A549 (cell line): ENCODE measurements around the gene CTNND2.

ENCODE experiments used
- CHD2 ChIP-seq: fragments of 150-350 bp; IDR thresholded peaks from 2 replicates; pipeline ENCODE4 v1.6.1; 2014; ENCODE audit warnings: low read length; ENCODE audit not compliant: partially characterized antibody
- EP300 ChIP-seq, 2 experiments: fragments of >200 bp; sonication (Bioruptor Twin); formaldehyde crosslinking; IDR thresholded peaks; 2 replicates in 1 of 2; 3 replicates in 1 of 2; pipeline ENCODE4 v1.6.1; 2016 to 2017
- ESRRA ChIP-seq: fragments of 150-350 bp; IDR thresholded peaks from 2 replicates; pipeline ENCODE4 v1.6.1; 2014; ENCODE audit warnings: mild to moderate bottlenecking, low read length, borderline replicate concordance
- JUNB ChIP-seq: fragments of >200 bp; sonication (Bioruptor Twin); formaldehyde crosslinking; IDR thresholded peaks from 2 replicates; pipeline ENCODE4 v1.6.1; 2016
- POLR2A ChIP-seq: IDR thresholded peaks from 2 replicates; pipeline ENCODE4 v1.6.1; 2012; ENCODE audit warnings: mild to moderate bottlenecking, low read length
- ZC3H11A ChIP-seq: fragments of 450-650 bp; IDR thresholded peaks from 2 replicates; pipeline ENCODE4 v1.6.1; 2014; ENCODE audit warnings: antibody characterized with exemption, mild to moderate bottlenecking
- TF ChIP-seq, protein P1 (sequence below): fragments of >200 bp; sonication (Bioruptor Twin); formaldehyde crosslinking; IDR thresholded peaks from 3 replicates; pipeline ENCODE4 v1.5.1; 2016
- TF ChIP-seq, protein P2 (sequence below): IDR thresholded peaks from 2 replicates; pipeline ENCODE4 v1.6.1; 2012
- TF ChIP-seq, protein P3 (sequence below): fragments of 450-650 bp; IDR thresholded peaks from 2 replicates; pipeline ENCODE4 v1.6.1; 2014; ENCODE audit warnings: antibody characterized with exemption
- TF ChIP-seq, protein P4 (sequence below): fragments of 200-600 bp; sonication (generic); IDR thresholded peaks from 2 replicates; pipeline ENCODE4 v1.6.1; 2016; ENCODE audit warnings: antibody characterized with exemption, mild to moderate bottlenecking, moderate library complexity

DNA sequence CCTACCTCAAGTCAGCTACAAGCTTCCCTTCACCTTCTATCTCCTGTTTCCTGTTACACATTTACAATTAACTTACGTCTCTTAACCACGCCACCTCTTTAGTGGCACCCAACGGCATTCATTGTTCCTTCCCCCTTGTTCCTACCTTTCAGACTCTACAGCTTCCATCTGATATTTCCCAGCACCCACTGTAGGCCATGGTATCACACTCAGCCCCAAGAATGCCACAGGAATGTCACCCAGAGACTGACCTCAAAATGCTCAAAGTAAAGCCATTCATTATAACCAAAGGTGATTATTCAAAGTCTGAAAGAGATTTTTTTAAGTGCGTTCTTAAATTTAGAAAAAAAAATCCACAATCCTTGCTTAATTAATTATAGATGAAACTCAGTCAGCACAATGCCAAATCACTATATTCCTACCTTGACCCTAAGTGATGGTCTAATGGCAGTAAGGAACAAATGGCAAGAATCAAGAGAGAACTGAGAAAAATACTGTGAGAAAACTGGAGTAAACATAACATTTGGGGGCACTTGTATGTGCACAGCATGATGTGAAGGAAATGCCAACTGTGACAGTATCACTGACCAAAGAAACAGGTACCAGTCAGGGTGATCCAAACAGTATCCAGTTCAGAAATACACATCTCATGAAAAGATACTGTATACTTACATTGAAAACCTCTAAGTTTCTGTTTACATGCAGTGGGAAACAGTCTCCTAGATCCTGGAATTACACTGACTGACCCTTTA, 52.1 kb downstream of the CTNND2 start:
- TF ChIP-seq JUNB (no peak), POLR2A (no peak), EP300 (IDR thresholded peaks at IDR 0.05) (no peak), ESRRA (no peak), CHD2 (no peak), ZC3H11A (no peak)
- TF ChIP-seq, protein P1, sequence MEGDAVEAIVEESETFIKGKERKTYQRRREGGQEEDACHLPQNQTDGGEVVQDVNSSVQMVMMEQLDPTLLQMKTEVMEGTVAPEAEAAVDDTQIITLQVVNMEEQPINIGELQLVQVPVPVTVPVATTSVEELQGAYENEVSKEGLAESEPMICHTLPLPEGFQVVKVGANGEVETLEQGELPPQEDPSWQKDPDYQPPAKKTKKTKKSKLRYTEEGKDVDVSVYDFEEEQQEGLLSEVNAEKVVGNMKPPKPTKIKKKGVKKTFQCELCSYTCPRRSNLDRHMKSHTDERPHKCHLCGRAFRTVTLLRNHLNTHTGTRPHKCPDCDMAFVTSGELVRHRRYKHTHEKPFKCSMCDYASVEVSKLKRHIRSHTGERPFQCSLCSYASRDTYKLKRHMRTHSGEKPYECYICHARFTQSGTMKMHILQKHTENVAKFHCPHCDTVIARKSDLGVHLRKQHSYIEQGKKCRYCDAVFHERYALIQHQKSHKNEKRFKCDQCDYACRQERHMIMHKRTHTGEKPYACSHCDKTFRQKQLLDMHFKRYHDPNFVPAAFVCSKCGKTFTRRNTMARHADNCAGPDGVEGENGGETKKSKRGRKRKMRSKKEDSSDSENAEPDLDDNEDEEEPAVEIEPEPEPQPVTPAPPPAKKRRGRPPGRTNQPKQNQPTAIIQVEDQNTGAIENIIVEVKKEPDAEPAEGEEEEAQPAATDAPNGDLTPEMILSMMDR: no peak
- TF ChIP-seq, protein P2, sequence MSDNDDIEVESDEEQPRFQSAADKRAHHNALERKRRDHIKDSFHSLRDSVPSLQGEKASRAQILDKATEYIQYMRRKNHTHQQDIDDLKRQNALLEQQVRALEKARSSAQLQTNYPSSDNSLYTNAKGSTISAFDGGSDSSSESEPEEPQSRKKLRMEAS: no peak
- TF ChIP-seq, protein P3, sequence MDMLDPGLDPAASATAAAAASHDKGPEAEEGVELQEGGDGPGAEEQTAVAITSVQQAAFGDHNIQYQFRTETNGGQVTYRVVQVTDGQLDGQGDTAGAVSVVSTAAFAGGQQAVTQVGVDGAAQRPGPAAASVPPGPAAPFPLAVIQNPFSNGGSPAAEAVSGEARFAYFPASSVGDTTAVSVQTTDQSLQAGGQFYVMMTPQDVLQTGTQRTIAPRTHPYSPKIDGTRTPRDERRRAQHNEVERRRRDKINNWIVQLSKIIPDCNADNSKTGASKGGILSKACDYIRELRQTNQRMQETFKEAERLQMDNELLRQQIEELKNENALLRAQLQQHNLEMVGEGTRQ: no peak
- TF ChIP-seq, protein P4, sequence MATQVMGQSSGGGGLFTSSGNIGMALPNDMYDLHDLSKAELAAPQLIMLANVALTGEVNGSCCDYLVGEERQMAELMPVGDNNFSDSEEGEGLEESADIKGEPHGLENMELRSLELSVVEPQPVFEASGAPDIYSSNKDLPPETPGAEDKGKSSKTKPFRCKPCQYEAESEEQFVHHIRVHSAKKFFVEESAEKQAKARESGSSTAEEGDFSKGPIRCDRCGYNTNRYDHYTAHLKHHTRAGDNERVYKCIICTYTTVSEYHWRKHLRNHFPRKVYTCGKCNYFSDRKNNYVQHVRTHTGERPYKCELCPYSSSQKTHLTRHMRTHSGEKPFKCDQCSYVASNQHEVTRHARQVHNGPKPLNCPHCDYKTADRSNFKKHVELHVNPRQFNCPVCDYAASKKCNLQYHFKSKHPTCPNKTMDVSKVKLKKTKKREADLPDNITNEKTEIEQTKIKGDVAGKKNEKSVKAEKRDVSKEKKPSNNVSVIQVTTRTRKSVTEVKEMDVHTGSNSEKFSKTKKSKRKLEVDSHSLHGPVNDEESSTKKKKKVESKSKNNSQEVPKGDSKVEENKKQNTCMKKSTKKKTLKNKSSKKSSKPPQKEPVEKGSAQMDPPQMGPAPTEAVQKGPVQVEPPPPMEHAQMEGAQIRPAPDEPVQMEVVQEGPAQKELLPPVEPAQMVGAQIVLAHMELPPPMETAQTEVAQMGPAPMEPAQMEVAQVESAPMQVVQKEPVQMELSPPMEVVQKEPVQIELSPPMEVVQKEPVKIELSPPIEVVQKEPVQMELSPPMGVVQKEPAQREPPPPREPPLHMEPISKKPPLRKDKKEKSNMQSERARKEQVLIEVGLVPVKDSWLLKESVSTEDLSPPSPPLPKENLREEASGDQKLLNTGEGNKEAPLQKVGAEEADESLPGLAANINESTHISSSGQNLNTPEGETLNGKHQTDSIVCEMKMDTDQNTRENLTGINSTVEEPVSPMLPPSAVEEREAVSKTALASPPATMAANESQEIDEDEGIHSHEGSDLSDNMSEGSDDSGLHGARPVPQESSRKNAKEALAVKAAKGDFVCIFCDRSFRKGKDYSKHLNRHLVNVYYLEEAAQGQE: no peak
